Muscle layer of colon (tissue), 2 donors: ENCODE measurements around the gene ENPP5.

Experiments used
- H3K27ac ChIP-seq: one replicate; pipeline ENCODE4 v1.7.0; 2013; ENCODE audit warnings: low read depth, mild to moderate bottlenecking, low read length, moderate library complexity
- H3K27me3 ChIP-seq, 2 donors: one replicate each; pipeline ENCODE4 v1.7.0; 2013; ENCODE audit warnings: low read length in 2 of 2, mild to moderate bottlenecking in 2 of 2; ENCODE audit not compliant: insufficient read depth in 2 of 2, control insufficient read depth in 1 of 2
- H3K36me3 ChIP-seq: one replicate; pipeline ENCODE4 v1.7.0; 2013; ENCODE audit warnings: mild to moderate bottlenecking, low read length; ENCODE audit not compliant: insufficient read depth
- H3K4me1 ChIP-seq: one replicate; pipeline ENCODE4 v1.7.0; 2013; ENCODE audit warnings: mild to moderate bottlenecking, low read length; ENCODE audit not compliant: insufficient read depth
- H3K4me3 ChIP-seq, 2 donors: one replicate each; pipeline ENCODE4 v1.7.0; 2013; ENCODE audit warnings: low read length in 2 of 2, low read depth in 1 of 2, mild to moderate bottlenecking in 1 of 2, moderate library complexity in 1 of 2
- H3K9ac ChIP-seq: one replicate; pipeline ENCODE4 v1.7.0; 2013; ENCODE audit warnings: low read length
- H3K9me3 ChIP-seq: one replicate; pipeline ENCODE4 v1.7.0; 2013; ENCODE audit warnings: mild to moderate bottlenecking, low read length
- donor health status: abdominal sarcoma.
- donor health status: Adenocarcinoma of cecum.

Gene ENPP5, protein sequence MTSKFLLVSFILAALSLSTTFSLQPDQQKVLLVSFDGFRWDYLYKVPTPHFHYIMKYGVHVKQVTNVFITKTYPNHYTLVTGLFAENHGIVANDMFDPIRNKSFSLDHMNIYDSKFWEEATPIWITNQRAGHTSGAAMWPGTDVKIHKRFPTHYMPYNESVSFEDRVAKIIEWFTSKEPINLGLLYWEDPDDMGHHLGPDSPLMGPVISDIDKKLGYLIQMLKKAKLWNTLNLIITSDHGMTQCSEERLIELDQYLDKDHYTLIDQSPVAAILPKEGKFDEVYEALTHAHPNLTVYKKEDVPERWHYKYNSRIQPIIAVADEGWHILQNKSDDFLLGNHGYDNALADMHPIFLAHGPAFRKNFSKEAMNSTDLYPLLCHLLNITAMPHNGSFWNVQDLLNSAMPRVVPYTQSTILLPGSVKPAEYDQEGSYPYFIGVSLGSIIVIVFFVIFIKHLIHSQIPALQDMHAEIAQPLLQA

DNA sequence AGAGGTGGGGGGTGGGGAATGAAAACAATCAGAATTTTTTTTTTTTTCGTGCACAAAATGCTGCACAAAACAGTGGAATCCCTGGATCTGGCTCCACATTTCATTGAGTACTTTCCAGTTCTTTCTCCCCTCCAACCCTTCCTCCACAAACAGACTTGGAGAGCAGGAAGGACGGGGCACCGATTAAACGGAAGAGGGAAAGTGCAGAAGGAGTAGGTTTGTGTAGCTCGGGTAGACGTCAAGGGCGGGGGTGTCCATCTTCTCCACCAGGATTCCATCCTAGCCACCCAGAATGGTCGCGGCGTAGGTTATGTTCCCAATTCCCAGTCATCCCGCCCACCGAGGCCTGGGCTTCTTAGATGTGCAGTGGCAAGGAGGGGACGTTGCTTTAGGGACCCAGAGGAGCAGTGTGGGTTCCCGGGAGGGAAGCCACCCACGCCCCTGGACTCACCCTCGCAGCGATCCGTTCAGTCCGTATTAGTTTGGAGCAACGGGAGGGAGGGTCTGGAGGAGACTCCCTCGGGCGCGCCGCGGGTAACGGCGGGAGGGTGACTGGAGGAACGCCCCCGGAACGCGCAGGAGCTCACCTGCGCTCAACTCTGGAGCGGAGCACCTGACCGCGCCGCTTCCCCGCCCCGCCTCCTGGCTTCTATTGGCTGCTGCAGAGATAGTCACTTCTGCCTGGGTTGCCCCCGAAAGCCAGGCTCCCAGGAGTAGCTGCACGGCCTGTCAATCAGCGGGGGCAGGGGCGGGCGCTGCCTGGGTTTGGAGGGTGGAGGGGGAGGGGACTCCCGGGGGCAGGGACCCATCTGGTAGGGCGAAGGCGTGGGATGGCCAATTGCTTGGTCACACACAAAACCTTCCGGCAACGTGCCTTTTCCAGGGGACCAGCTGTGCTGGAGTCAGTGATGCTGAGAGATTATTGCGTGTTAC is at the start of gene ENPP5:
ENPP5 (minus strand) TSS at position 624 of the 933 bp plus-strand sequence. CDS start 2,718 bp downstream, outside the sequence.
- H3K4me1 ChIP-seq = no peaks in the 10 kb centered on the region
- no peaks in the 10 kb centered on the region for H3K9me3 ChIP-seq
- H3K27me3 ChIP-seq = peaks cover 6 to 8% of the 10 kb centered on the region in 2 donors
- H3K36me3 ChIP-seq = no peaks in the 10 kb centered on the region
- H3K27ac ChIP-seq = no peak within 1 kb of the TSS
- peak within 1 kb of the TSS; percentile 18 to 33 for H3K4me3 ChIP-seq
- no peak within 1 kb of the TSS for H3K9ac ChIP-seq

DNA sequence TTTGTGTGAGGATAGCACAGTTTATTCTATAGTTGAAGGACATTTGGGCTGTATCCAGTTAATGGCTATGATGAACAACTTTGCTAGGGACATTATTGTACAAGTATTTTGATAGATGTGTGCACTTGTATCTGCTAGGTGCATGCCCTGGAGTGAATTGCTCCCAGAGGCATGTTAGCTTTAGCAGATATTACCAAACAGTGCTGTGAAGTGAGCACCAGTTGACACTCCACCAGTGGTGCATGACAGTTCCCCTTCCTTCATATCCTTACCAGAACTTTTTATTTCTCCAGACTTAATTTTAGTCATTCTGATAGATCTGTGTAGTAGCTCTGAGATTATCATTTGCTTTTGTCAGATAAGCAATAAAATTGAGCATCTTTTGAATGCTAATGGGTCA is 48.9 kb upstream of the ENPP5 start:
- Histone ChIP-seq H3K36me3 (no peaks in the 10 kb centered on the region), H3K9me3 (no peaks in the 10 kb centered on the region), H3K4me1 (no peaks in the 10 kb centered on the region), H3K9ac (no peak overlapping the region), H3K4me3 (no peak overlapping the region), H3K27me3 (no peaks in the 10 kb centered on the region), H3K27ac (no peak overlapping the region)

DNA sequence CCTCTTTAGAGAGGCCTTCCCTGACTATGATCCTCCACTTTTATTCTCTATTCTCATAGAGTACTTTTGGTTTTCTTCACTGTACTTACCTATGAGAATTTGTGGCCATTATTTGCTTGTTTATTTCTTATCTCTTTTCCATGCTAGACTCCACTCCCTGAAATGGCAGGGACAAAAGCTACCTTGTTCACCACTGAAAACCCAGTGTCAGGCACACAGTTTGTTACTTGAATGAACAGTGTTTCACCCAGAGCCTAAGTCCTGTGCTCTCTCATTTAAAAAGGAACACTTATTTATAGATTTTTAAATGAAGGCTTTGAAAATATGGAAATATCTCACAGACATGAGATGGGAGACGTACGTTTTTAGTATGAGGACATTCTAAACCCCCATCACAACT is 47.7 kb upstream of the ENPP5 start:
- H3K9me3 ChIP-seq = no peaks in the 10 kb centered on the region
- no peaks in the 10 kb centered on the region for H3K4me1 ChIP-seq
- H3K27me3 ChIP-seq = no peaks in the 10 kb centered on the region
- H3K27ac ChIP-seq = no peak overlapping the region
- H3K9ac ChIP-seq = no peak overlapping the region
- H3K36me3 ChIP-seq = no peaks in the 10 kb centered on the region
- no peak overlapping the region for H3K4me3 ChIP-seq

DNA sequence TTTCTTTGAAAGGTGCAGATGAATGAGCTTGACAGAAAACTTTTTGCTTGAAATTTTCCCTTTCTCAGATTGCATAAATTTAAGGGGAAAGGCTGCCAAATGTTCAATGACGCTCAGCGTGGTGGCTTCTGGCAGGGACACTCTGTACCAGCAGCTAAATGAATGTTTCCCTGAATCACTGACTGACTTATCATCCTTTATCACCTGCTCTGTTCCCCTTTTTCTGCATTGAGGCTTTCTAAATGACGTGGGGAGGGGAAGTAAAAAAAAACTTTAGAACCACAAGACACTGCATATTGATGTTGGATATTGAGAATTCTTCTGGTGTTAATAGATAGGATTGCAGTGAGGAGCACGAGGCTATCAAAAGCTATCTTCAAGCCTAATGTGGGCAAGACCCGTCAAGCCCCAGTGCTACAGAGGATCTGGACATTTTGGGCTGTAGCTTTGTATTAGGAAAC is 46.9 kb upstream of the ENPP5 start:
- H3K27ac ChIP-seq = no peak overlapping the region
- H3K9ac ChIP-seq = no peak overlapping the region
- no peak overlapping the region for H3K4me3 ChIP-seq
- H3K36me3 ChIP-seq = no peaks in the 10 kb centered on the region
- no peaks in the 10 kb centered on the region for H3K27me3 ChIP-seq
- no peaks in the 10 kb centered on the region for H3K4me1 ChIP-seq
- no peaks in the 10 kb centered on the region for H3K9me3 ChIP-seq

DNA sequence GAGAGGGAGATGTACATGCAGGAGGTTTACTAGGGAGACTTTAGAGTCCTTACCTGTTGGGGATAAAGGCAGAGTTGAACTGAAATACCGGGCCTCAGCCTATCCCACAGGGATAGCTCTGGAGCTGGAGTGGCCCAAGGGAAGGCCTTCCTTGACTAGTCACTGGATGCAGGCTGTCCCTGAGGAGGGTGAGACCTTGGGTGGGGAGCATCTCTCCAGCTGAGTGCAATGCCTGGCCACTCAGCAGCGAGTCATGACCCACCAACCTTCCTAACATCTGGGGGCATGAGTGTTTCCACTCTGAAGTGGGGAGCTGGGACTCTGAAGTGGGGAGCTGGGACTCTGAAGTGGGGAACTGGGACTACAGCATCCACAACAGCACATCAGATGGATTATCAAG is 46.1 kb upstream of the ENPP5 start:
- Histone ChIP-seq H3K36me3 (no peaks in the 10 kb centered on the region), H3K9me3 (no peaks in the 10 kb centered on the region), H3K27ac (no peak overlapping the region), H3K4me3 (no peak overlapping the region), H3K4me1 (no peaks in the 10 kb centered on the region), H3K27me3 (no peaks in the 10 kb centered on the region), H3K9ac (no peak overlapping the region)

DNA sequence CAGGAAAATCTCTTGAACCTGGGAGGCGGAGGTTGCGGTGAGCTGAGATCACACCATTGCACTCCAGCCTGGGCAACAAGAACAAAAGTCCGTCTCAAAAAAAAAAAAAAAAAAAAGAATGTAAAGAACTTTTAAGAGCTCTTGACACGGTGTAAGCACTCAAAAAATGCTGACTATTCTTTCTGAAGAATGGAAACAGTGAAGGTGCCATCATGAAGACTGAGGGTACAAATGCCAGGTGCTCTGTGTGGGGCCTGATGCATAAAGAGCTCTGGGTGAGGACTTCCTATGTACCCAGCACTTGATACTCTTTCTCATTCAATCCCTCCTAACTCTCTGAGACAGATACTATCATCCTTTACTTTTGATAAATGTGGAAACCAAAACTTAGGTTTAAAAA is 45.0 kb upstream of the ENPP5 start:
- H3K4me1 ChIP-seq = no peaks in the 10 kb centered on the region

DNA sequence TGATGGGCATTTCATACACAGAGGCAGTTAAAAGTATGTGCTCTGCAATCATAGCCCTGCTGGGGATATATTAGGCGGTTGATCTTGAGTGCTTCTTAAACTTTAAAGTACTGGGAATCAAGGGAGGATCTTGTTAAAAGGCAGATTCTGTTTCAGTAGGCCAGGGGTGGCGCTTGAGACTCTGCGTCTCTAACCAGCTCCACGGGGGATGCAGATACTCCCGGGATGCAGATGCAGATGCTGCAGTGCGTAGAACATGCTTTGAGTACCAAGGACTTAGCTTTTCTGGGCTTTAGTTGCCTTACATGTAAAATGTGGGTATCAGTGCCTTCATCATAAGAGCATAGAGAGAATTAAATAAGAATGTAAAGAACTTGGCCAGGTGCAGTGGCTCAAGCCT is 44.4 kb upstream of the ENPP5 start:
- no peaks in the 10 kb centered on the region for H3K4me1 ChIP-seq
- H3K9ac ChIP-seq = no peak overlapping the region
- no peaks in the 10 kb centered on the region for H3K36me3 ChIP-seq
- H3K27me3 ChIP-seq = no peaks in the 10 kb centered on the region
- H3K4me3 ChIP-seq = no peak overlapping the region
- no peaks in the 10 kb centered on the region for H3K9me3 ChIP-seq
- no peak overlapping the region for H3K27ac ChIP-seq

More for the DNA sequence above, 45.0 kb upstream of the ENPP5 start:
- Histone ChIP-seq H3K9ac (no peak overlapping the region), H3K9me3 (no peaks in the 10 kb centered on the region), H3K4me3 (no peak overlapping the region), H3K27me3 (no peaks in the 10 kb centered on the region), H3K36me3 (no peaks in the 10 kb centered on the region), H3K27ac (no peak overlapping the region)

DNA sequence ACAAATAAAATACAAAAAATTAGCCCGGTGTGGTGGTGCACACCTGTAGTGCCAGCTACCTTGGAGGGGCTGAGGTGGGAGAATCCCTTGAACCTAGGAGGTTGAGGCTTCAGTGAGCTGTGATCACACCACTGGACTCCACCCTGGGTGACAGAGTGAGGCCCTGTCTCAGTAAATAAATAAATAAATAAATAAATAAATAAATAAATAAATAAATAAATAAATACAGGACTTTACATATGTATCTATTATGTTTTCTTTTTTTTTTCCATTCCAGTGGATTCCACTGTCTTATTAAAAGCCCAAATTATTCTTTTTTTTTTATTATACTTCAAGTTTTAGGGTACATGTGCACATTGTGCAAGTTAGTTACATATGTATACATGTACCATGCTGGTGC is 41.1 kb upstream of the ENPP5 start:
- H3K27ac ChIP-seq = no peak overlapping the region
- H3K9me3 ChIP-seq = no peaks in the 10 kb centered on the region
- no peaks in the 10 kb centered on the region for H3K27me3 ChIP-seq
- H3K4me3 ChIP-seq = no peak overlapping the region
- H3K36me3 ChIP-seq = no peaks in the 10 kb centered on the region
- no peaks in the 10 kb centered on the region for H3K4me1 ChIP-seq
- no peak overlapping the region for H3K9ac ChIP-seq

DNA sequence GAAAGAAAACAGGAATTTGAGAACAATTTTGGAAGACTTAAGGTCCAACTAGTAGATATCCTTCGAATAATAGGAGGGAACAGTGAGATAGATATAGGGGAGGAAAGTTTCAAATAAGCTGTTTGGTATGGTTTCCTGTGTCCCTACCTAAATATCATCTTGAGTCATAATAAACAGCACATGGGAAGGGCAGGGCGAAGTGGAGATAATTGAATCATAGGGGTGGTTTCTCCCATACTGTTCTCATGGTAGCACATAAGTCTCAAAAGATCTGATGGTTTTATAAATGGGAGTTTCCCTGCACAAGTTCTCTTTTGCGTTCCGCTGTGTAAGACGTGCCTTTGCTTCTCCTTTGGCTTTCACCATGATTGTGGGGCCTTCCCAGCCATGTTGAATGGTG is 39.5 kb upstream of the ENPP5 start:
- Histone ChIP-seq H3K9me3 (no peaks in the 10 kb centered on the region), H3K27ac (no peak overlapping the region), H3K4me3 (no peak overlapping the region), H3K9ac (no peak overlapping the region), H3K4me1 (no peaks in the 10 kb centered on the region), H3K27me3 (no peaks in the 10 kb centered on the region), H3K36me3 (no peaks in the 10 kb centered on the region)

DNA sequence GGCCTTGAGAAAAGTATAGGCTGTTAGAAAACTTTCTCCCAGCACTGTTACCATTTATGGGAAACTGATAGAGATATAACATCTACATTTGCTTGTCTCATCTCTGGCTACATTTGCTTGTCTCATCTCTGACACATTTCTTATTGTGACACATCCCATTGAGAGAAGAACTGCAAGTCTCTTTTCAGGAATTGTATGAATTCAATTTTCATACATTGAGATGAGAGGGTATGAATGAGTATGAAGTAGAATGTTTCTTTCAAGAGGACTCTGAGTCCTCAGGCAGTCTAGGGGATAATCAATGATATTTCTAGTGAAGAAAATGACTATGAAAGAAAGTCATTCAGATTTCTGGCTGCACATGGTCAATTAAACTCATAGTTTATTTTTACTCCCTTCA is 37.5 kb upstream of the ENPP5 start:
- Histone ChIP-seq H3K9ac (no peak overlapping the region), H3K4me3 (no peak overlapping the region), H3K27ac (no peak overlapping the region)

DNA sequence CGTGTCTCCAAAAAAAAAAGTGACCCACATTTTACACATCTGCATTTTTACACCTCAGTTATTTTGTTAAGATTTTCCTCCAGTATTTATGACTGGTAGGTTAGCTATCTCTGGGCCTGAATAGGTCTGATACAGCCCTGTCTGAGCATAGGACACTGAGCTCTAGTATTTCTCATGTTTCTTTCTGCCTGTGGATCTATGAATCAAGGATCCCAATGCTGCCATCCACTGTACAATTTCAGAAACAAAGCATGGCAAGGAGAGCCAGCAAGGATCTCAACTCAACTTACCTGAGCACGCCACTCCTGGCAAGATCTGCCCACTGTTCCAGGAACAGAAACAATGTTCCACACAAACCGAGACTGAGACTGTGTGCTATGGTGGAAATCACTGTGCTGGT is 36.4 kb upstream of the ENPP5 start:
- Histone ChIP-seq H3K4me3 (no peak overlapping the region), H3K36me3 (no peaks in the 10 kb centered on the region)

More for the DNA sequence above, 37.5 kb upstream of the ENPP5 start:
- Histone ChIP-seq H3K4me1 (no peaks in the 10 kb centered on the region), H3K9me3 (no peaks in the 10 kb centered on the region), H3K27me3 (no peaks in the 10 kb centered on the region), H3K36me3 (no peaks in the 10 kb centered on the region)

More for the DNA sequence above, 36.4 kb upstream of the ENPP5 start:
- H3K27ac ChIP-seq = no peak overlapping the region
- H3K9ac ChIP-seq = no peak overlapping the region
- H3K9me3 ChIP-seq = no peaks in the 10 kb centered on the region
- no peaks in the 10 kb centered on the region for H3K4me1 ChIP-seq
- no peaks in the 10 kb centered on the region for H3K27me3 ChIP-seq
